Cardiac fibroblast (primary cell): ENCODE data around the gene REXO1.

Source experiments
- DNase-seq, 2 donors: peaks; one replicate each; pipeline versions ENCODE4 v3.0.0 to v3.0.0-alpha.2; 2010; ENCODE audit warnings: low read depth in 2 of 2
- H3K4me3 ChIP-seq, 2 donors: replicated peaks in 1 of 2; 1 replicate in 1 of 2; 2 replicates in 1 of 2; pipeline ENCODE4 v1.5.1; 2011; ENCODE audit warnings: low read depth in 2 of 2, low read length in 2 of 2, mild to moderate bottlenecking in 2 of 2, moderate library complexity in 1 of 2
- CTCF ChIP-seq: IDR thresholded peaks from one replicate; pipeline ENCODE4 v1.5.1; 2011; ENCODE audit warnings: low read depth, mild to moderate bottlenecking, low read length, inconsistent platforms

REXO1 gene

DNA sequence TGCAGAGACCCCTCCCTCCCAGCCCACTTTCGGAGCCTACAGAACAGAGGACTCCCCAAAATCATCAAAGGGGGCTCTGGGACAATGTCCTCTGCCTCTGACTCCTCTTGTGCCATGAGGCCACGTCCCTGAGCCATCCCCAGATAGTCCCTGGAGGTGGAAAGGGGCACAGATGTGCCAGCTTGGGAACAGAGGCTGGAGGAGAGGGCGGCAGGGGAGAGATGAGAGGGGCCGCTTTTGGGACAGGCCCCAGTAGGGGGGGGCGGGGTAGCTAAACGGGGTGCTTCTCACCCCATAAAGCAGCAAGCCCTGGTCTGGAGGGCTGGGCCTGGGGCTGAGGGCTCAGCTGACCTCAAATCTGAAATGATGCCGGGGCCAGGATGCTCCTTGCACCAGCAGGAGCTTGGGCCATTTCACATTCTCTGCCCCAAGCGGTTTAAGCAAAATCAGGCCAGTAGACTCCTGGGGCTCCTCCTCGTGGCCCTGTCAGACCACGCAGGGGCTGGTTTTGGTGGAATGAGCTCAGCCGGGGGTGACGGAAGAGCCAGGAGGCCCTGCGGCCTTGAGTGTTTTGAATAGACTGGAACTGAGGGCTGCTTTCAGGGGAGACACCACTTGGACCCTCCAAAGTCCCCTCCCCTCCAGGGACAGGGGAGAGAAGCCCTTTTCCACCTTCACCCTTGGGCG is 67.9 kb downstream of the REXO1 start:
- TF ChIP-seq CTCF: no peak
- peak; percentile 30 to 43 for DNase-seq
- no peak overlapping the region for H3K4me3 ChIP-seq

DNA sequence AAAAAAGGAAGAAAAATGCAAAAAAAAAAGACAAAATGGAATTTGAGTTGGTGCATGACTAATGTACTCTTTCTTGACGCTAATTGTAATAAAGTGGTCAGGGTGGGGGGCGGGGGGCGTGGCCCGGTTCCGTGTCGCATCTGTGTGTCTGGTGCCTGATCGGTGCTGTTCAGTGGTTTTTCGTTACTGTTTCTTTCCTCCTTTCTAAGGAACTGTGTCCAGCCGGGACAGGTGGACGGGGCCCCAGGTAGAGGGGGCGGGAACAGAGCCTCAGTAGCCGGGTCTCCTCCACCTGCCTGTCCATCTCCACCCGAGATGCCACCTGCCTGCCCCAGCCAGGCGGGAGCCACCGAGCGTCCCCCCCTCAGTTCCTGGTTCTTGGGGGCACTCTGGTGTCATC is 68.7 kb downstream of the REXO1 start:
- no peak overlapping the region for H3K4me3 ChIP-seq
- TF ChIP-seq CTCF: no peak
- DNase-seq: no peak

- TF ChIP-seq CTCF: no peak
- H3K4me3 ChIP-seq: no peak overlapping the region
- no peak for DNase-seq
Observed at GRCh38 chr19:1777149-1777548, 71.1 kb downstream of the REXO1 start.

- DNase-seq: no peak
- no peak for TF ChIP-seq CTCF
- no peak overlapping the region for H3K4me3 ChIP-seq
Observed at GRCh38 chr19:1776606-1777147, 71.6 kb downstream of the REXO1 start.

GRCh38 chr19:1775951-1776605 is 72.2 kb downstream of the REXO1 start:
- no peak for DNase-seq
- H3K4me3 ChIP-seq: no peak overlapping the region
- TF ChIP-seq CTCF: no peak

- peak; percentile 33 to 54 for DNase-seq
Observed at GRCh38 chr19:1774989-1775772, 73.1 kb downstream of the REXO1 start.

More at GRCh38 chr19:1774989-1775772, 73.1 kb downstream of the REXO1 start:
- no peak overlapping the region for H3K4me3 ChIP-seq
- peak; percentile 49 for TF ChIP-seq CTCF
